Erythroblast (primary cell): Measurements from ENCODE around the gene YOD1.

Experiments used
- GATA1 ChIP-seq: IDR thresholded peaks from 2 replicates; pipeline ENCODE4 v1.6.1; 2011; ENCODE audit warnings: low read depth, mild to moderate bottlenecking, control low read depth, low read length, moderate library complexity
- POLR2A ChIP-seq: IDR thresholded peaks from 2 replicates; pipeline ENCODE4 v1.6.1; 2011; ENCODE audit warnings: mild to moderate bottlenecking, low read length

DNA sequence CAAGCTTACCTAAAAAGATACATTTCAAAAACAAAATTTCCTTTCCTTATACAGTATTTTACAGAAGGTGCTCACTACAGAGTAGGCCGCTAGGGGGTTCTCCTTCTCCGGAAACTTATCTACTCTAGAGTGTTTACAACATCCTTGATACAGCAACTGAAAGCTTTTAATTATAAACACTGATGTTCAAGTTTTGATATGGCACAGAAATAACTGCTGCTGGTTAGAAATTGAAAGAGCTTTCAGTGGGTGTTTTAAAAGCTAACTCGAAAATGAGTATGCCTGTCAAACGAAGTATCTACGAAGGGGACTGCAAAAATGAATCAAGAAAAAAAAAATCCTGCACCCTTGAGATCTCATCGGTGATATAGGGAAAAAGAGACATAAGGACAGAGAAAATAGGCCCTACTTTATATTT is 1.0 kb downstream of the YOD1 start:
- TF ChIP-seq POLR2A (no peak), GATA1 (no peak)
